Uterus (tissue), 4 donors: Measurements from ENCODE around the gene FHIT. TPM values are rescaled to one million over a fixed set of nuclear protein-coding genes. Genes with fewer than 3 reads are reported as not detected.

ENCODE experiments used
- DNase-seq, 2 donors: peaks; one replicate each; pipeline ENCODE4 v3.0.0-alpha.2; 2019 to 2020
- H3K27ac ChIP-seq, 2 donors: fragments of 200-600 bp; sonication (generic); 1 replicate in 1 of 2; 2 replicates in 1 of 2; pipeline ENCODE4 v1.5.1; 2016 to 2018
- H3K27me3 ChIP-seq, 2 donors: fragments of 200-600 bp; sonication (generic); one replicate each; pipeline ENCODE4 v1.5.1; 2018 to 2019; ENCODE audit warnings: control low read depth in 1 of 2
- H3K36me3 ChIP-seq, 2 donors: fragments of 200-600 bp; sonication (generic); one replicate each; pipeline ENCODE4 v1.5.1; 2019; ENCODE audit warnings: control low read depth in 1 of 2
- H3K4me1 ChIP-seq, 2 donors: fragments of 200-600 bp; sonication (generic); one replicate each; pipeline ENCODE4 v1.5.1; 2018 to 2019; ENCODE audit warnings: control low read depth in 1 of 2
- H3K4me3 ChIP-seq, 2 donors: fragments of 200-600 bp; sonication (generic); 1 replicate in 1 of 2; 2 replicates in 1 of 2; pipeline ENCODE4 v1.5.1; 2018 to 2019; ENCODE audit warnings: mild to moderate bottlenecking in 1 of 2
- H3K9me3 ChIP-seq, 2 donors: fragments of 200-600 bp; sonication (generic); one replicate each; pipeline ENCODE4 v1.5.1; 2019; ENCODE audit warnings: control low read depth in 1 of 2
- CTCF ChIP-seq, 4 experiments: fragments of 200-600 bp in 2 of 4; fragments of 450-650 bp in 2 of 4; sonication (generic) in 2 of 4; IDR thresholded peaks; one replicate each; pipeline ENCODE4 v1.5.1; 2016 to 2019; ENCODE audit warnings: antibody characterized with exemption in 4 of 4, mild to moderate bottlenecking in 2 of 4, moderate library complexity in 1 of 4
- POLR2A ChIP-seq, 2 donors: fragments of 450-650 bp; IDR thresholded peaks; one replicate each; pipeline ENCODE4 v1.6.1; 2016; ENCODE audit warnings: antibody characterized with exemption in 2 of 2, mild to moderate bottlenecking in 1 of 2, moderate library complexity in 1 of 2
- intact Hi-C: fragments of 100-400 bp; cut with DNase I; formaldehyde crosslinking; loops from one replicate; pipeline ENCODE4 v1.15.1; 2023; ENCODE audit warnings: low total_unique reads
- total RNA-seq, 4 donors: library from RNA; depleted of rRNA in 3 of 4; stranded (reverse); fragments of >200 nt in 3 of 4; gene quantifications; one replicate each; pipeline versions ENCODE4 v1.1.0 to v1.2.4, GENCODE V29; 2014 to 2023
- donor health status: DM: yes; HTN: yes; CAD: no.

The FHIT gene
- total RNA-seq, 4 donors from 2014 or later: 1.3 to 15.2 (median 7.3) TPM

- Histone ChIP-seq H3K36me3 (no peaks in the 10 kb centered on the region), H3K4me3 (no peak overlapping the region), H3K4me1 (no peaks in the 10 kb centered on the region), H3K27me3 (no peaks in the 10 kb centered on the region), H3K27ac (no peak overlapping the region), H3K9me3 (no peaks in the 10 kb centered on the region)
- DNase-seq: no peak
- no peak for TF ChIP-seq POLR2A (IDR thresholded peaks at IDR 0.05)
- intact Hi-C loops: no loop called here
Measured at GRCh38 chr3:61180206-61180605, 71.0 kb downstream of the FHIT start.

GRCh38 chr3:61178167-61178566, 73.1 kb downstream of the FHIT start:
- Histone ChIP-seq H3K27me3 (no peaks in the 10 kb centered on the region), H3K4me3 (no peak overlapping the region), H3K36me3 (no peaks in the 10 kb centered on the region), H3K9me3 (no peaks in the 10 kb centered on the region), H3K27ac (no peak overlapping the region), H3K4me1 (no peaks in the 10 kb centered on the region)
- intact Hi-C loops: no loop called here
- TF ChIP-seq CTCF (IDR thresholded peaks at IDR 0.05) (no peak), POLR2A (IDR thresholded peaks at IDR 0.05) (no peak)
- DNase-seq: no peak

DNA sequence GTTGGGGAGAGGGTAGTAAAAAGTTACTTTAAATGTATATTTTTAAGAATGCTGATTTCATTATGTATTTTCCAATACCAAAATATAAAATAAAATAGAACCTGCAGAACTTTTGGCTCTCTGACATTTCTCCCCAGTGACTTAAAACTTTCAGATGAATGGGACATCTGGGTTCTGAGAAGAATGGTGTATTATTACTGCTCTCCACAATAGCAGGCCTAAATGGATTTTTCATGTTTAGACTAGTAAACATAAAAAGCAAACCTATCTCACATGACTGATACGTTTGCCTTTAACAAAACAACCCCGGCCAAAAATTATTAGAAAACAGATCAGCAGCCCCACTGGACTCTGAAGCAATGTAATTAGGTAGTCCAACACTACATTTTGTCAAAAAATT, 73.8 kb downstream of the FHIT start:
- Histone ChIP-seq H3K27ac (no peak overlapping the region), H3K36me3 (no peaks in the 10 kb centered on the region), H3K4me1 (no peaks in the 10 kb centered on the region), H3K27me3 (no peaks in the 10 kb centered on the region), H3K4me3 (no peak overlapping the region), H3K9me3 (no peaks in the 10 kb centered on the region)
- no peak for TF ChIP-seq CTCF (IDR thresholded peaks at IDR 0.05)
- no peak for TF ChIP-seq POLR2A (IDR thresholded peaks at IDR 0.05)
- no peak for DNase-seq
- intact Hi-C loops: no loop called here

- Histone ChIP-seq H3K9me3 (no peaks in the 10 kb centered on the region), H3K27ac (no peak overlapping the region), H3K4me3 (no peak overlapping the region), H3K4me1 (no peaks in the 10 kb centered on the region), H3K27me3 (no peaks in the 10 kb centered on the region), H3K36me3 (no peaks in the 10 kb centered on the region)
- DNase-seq: no peak
- TF ChIP-seq POLR2A (IDR thresholded peaks at IDR 0.05) (no peak), CTCF (IDR thresholded peaks at IDR 0.05) (no peak)
- intact Hi-C loops: no loop called here
Measured at GRCh38 chr3:61173676-61174075, 77.6 kb downstream of the FHIT start.

- H3K27ac ChIP-seq: no peak overlapping the region
- no peaks in the 10 kb centered on the region for H3K36me3 ChIP-seq
- intact Hi-C loops: no loop called here
- H3K4me1 ChIP-seq: no peaks in the 10 kb centered on the region
- TF ChIP-seq CTCF (IDR thresholded peaks at IDR 0.05): no peak
- TF ChIP-seq POLR2A (IDR thresholded peaks at IDR 0.05): no peak
- H3K9me3 ChIP-seq: no peaks in the 10 kb centered on the region
- H3K27me3 ChIP-seq: no peaks in the 10 kb centered on the region
- no peak for DNase-seq
- H3K4me3 ChIP-seq: no peak overlapping the region
Measured at GRCh38 chr3:61172684-61173083, 78.6 kb downstream of the FHIT start.

DNA sequence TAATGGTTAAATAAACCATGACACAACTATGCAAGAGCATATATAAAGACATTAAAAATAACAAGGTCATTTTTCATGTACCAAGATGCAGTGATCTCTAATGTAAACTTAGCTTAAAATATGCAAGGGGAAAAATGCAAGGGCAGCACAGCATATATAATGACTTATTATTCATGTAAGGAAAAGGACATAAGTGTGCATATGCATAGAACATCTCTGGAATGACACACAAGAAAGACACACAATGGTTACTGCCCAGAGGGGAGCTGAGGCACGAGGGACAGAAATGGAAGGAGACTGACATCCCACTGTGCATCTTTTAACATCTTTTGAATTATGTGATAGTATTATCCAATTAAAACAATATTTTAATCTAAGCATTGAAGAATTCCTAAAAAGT, 79.0 kb downstream of the FHIT start:
- Histone ChIP-seq H3K4me1 (no peaks in the 10 kb centered on the region), H3K4me3 (no peak overlapping the region), H3K36me3 (no peaks in the 10 kb centered on the region), H3K27me3 (no peaks in the 10 kb centered on the region), H3K9me3 (no peaks in the 10 kb centered on the region), H3K27ac (no peak overlapping the region)
- intact Hi-C loops: no loop called here
- no peak for TF ChIP-seq POLR2A (IDR thresholded peaks at IDR 0.05)
- TF ChIP-seq CTCF (IDR thresholded peaks at IDR 0.05): no peak
- DNase-seq: no peak
